Measurements from ENCODE around the gene ESPNL.
"Not testable (repeated sequence)": the region's sequence is repeated elsewhere in the genome, so short reads cannot be mapped to it uniquely, and the experiment has no call there.

Gene ESPNL

GRCh38 chr2:238100049-238100820, at the start of gene ESPNL:
Gene ESPNL (plus strand): TSS chr2:238100340. CDS start chr2:238100420, 80 bp downstream.
- no peak within 1 kb of the TSS for H3K4me3 ChIP-seq (ENCODE audit: low read length)
- TF ChIP-seq CTCF (conservative IDR thresholded peaks at IDR 0.05; ENCODE audit: low read depth, low read length) = no peak
- no peak for DNase-seq (ENCODE audit: low read depth)

GRCh38 chr2:238053191-238053776, 46.9 kb upstream of the ESPNL start:
- no peak for DNase-seq (ENCODE audit: low read depth)
- no peak for TF ChIP-seq CTCF (conservative IDR thresholded peaks at IDR 0.05; ENCODE audit: low read depth, low read length)
- no peak overlapping the region for H3K4me3 ChIP-seq (ENCODE audit: low read length)

GRCh38 chr2:238055841-238056240, 44.3 kb upstream of the ESPNL start:
- no peak for DNase-seq (ENCODE audit: low read depth)
- H3K4me3 ChIP-seq (ENCODE audit: low read length) = no peak overlapping the region

GRCh38 chr2:238057696-238058575, 42.2 kb upstream of the ESPNL start:
- not testable (repeated sequence) for DNase-seq (ENCODE audit: low read depth)

More at GRCh38 chr2:238055841-238056240, 44.3 kb upstream of the ESPNL start:
- TF ChIP-seq CTCF (conservative IDR thresholded peaks at IDR 0.05; ENCODE audit: low read depth, low read length) = no peak

GRCh38 chr2:238059505-238059904, 40.6 kb upstream of the ESPNL start:
- no peak for DNase-seq (ENCODE audit: low read depth)
- no peak for TF ChIP-seq CTCF (conservative IDR thresholded peaks at IDR 0.05; ENCODE audit: low read depth, low read length)
- H3K4me3 ChIP-seq (ENCODE audit: low read length) = no peak overlapping the region

More at GRCh38 chr2:238057696-238058575, 42.2 kb upstream of the ESPNL start:
- not testable (repeated sequence) for H3K4me3 ChIP-seq (ENCODE audit: low read length)

GRCh38 chr2:238060096-238060541, 40.0 kb upstream of the ESPNL start:
- H3K4me3 ChIP-seq (ENCODE audit: low read length) = peak overlapping the region; percentile 87
- TF ChIP-seq CTCF (conservative IDR thresholded peaks at IDR 0.05; ENCODE audit: low read depth, low read length) = no peak
- DNase-seq (ENCODE audit: low read depth) = no peak
